GM13977 (cell line): ENCODE data around the gene BIRC7.

Source experiments
- DNase-seq: peaks from one replicate; pipeline ENCODE4 v3.0.0; 2012; ENCODE audit warnings: low spot score
- in situ Hi-C: fragments of 300-500 bp; cut with MboI; formaldehyde crosslinking; loops from one replicate; pipeline ENCODE4 v1.12.0; 2022; ENCODE audit warnings: low sequenced_read_pairs, low pct_unique_long_range_greater_than_20kb, mixed read lengths, inconsistent platforms; ENCODE audit not compliant: unreplicated experiment
- TF ChIP-seq, protein P1 (sequence below): IDR thresholded peaks from 2 replicates; pipeline ENCODE4 v1.5.1; 2012; ENCODE audit warnings: mild to moderate bottlenecking, control low read depth; ENCODE audit not compliant: insufficient read depth; ENCODE audit errors: extremely low read depth, missing control alignments

BIRC7 gene

DNA sequence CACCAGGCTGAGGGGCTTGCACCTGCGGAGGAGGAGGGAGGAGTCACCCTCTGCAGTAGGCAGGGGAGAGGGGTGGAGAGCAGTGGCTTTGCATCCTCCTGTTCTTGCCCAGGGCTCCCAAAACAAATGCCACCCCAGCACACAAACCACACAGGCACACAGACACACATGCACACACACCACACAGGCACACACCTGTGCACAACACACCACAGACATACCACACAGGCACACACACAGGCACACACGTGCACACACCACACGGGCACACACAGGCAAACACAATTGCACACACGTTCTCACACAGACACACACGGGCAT lies 46.4 kb upstream of the BIRC7 start:
- in situ Hi-C loops = no loop called here
- DNase-seq = no peak
- TF ChIP-seq, protein P1, sequence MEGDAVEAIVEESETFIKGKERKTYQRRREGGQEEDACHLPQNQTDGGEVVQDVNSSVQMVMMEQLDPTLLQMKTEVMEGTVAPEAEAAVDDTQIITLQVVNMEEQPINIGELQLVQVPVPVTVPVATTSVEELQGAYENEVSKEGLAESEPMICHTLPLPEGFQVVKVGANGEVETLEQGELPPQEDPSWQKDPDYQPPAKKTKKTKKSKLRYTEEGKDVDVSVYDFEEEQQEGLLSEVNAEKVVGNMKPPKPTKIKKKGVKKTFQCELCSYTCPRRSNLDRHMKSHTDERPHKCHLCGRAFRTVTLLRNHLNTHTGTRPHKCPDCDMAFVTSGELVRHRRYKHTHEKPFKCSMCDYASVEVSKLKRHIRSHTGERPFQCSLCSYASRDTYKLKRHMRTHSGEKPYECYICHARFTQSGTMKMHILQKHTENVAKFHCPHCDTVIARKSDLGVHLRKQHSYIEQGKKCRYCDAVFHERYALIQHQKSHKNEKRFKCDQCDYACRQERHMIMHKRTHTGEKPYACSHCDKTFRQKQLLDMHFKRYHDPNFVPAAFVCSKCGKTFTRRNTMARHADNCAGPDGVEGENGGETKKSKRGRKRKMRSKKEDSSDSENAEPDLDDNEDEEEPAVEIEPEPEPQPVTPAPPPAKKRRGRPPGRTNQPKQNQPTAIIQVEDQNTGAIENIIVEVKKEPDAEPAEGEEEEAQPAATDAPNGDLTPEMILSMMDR = no peak

DNA sequence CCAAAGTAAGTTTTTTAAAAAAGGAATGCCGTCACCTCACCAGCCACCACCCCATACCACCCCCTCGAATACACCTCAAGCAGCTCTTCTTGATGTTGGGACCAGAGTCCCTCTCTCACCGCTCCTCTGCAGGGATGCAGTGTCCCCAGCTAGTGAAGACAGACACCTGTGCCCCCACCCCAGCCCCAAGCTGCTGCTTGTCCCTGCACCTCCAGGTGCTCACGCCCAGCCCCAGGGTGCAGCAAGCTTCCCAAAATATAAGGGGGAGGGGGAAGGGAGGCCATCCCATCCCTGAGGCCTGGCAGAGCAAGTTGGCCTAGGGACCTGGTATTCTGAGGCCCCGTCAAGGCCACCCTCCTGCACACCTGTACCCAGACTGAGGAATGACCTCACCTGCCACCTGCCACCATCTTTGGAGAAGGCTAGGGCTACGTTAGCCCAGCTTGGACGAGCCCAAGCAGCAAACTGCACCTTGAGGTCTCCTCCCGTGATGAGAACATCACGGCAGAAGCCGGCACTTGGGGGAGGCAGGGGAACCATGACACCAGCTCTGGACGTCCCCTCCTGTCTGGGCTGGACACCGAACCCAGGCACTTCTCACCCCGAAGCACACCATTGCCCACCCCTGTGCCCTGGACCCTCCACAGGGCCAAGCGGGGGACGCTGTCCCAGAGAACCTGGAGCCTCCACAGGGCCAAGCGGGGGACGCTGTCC lies 45.7 kb upstream of the BIRC7 start:
- in situ Hi-C loops = no loop called here
- TF ChIP-seq, protein P1 = no peak

DNA sequence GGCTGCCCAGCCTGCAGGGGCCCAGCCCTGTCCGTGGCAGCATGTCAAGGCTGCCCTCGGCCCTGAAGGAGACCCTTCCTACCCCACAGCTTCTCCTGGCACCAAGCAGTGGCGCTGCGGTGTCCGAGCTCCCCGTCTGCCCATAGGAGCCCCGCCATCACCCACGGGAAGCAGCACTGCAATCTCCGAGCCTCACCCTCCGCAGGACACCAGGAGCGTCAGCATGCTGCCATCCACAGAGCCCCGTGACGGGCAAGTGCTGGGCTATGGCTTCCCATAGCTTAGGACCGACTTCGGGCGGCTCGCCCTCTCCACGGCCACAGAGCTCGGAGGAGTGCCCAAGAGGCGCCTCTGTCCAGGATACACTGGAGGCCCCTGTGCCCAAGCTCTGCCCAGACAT lies 44.9 kb upstream of the BIRC7 start:
- in situ Hi-C loops = no loop called here
- TF ChIP-seq, protein P1 = no peak
- DNase-seq = no peak

More for the DNA sequence above, 45.7 kb upstream of the BIRC7 start:
- DNase-seq = no peak

DNA sequence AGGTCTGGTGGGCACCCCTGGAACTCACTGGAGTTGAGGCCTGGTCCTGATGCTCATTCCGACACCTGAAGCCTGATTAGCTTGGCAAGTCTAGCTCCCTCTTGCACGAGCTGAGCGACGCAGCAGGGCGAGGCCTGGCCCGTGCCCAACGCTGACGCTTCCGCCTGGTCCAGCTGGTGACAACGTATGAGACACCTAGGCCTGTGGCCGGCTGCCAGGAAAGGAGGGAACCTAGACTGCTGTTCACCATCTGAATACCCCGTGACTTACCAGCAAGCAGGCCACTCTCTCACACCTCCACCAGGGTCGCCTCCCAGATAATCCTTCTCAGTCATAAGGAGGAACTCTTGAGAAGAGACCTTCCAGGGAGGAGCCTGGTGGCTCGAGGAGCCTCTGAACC lies 44.3 kb upstream of the BIRC7 start:
- TF ChIP-seq, protein P1 = no peak
- no peak for DNase-seq
- in situ Hi-C loops = no loop called here

DNA sequence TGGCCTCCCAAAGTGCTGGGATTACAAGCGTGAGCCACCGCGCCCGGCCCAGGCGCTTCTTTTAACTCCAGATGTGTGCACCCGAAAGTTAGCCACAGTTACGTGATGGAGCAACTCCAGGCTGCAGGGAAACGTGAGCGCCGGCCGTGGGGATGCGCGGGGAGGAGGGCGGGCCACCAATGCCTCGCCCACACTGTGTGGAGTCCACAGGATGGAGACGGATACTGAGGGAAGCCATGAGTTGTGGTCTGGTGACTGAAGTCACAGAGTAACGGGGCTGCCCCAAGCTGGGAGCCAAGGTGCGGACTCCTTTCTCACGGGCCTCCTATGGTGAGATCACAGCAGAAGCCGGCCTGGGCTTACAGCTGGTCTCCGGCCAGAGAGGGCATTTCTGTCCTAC lies 43.0 kb upstream of the BIRC7 start:
- TF ChIP-seq, protein P1 = no peak
- in situ Hi-C loops = no loop called here
- no peak for DNase-seq

DNA sequence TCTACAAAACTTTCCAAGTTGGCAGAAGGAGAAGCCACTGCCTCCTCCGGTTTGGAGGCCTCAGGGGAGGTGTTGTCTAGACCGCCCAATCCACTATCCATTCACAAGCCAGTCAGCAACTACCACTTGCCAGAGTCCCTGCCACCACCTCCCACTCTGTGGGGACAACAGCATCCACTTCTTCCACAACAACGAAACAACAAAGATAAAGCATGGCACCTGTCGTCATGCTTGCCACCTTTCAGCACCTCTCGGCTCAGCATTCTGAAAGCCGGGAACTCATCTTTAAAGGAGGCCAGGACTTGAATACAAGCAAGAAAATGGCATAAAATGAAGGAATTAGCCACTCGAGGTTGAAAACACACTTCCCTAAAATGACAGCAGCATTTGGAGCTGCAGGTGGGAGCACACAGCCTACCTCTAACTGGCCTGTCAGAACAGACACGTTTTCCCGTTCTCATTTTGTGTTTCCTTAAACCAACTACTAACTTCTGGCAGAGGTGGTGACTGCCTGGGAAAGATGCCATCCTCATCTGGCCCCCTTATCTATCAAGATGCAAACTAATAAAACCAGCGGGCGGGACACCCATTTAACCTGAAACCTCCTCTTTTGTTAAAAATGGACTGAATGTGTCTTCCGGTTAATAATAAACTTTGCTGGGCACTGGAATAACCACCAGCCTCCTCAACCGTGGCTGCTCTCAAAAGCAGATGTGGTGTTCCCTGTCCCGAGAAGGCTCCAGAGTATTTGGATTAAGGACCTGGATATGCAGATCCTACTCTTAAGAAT lies 41.5 kb upstream of the BIRC7 start:
- no peak for DNase-seq
- TF ChIP-seq, protein P1 = no peak
- in situ Hi-C loops = no loop called here
